GM23338 (cell line): Measurements from ENCODE around the gene CFAP47.

Experiments used
- CREB1 ChIP-seq: fragments of 250-450 bp; sonication (Bioruptor Pico); IDR thresholded peaks from 2 replicates; pipeline ENCODE4 v1.5.0; 2020; ENCODE audit warnings: low read depth, mild to moderate bottlenecking, moderate library complexity
- EZH2 ChIP-seq: fragments of 200-600 bp; sonication (generic); IDR thresholded peaks from one replicate; pipeline ENCODE4 v1.8.0; 2017; ENCODE audit warnings: antibody characterized with exemption, mild to moderate bottlenecking, low read depth; ENCODE audit not compliant: unreplicated experiment
- EZH2phosphoT487 ChIP-seq: fragments of 200-600 bp; sonication (generic); IDR thresholded peaks from one replicate; pipeline ENCODE4 v1.8.1; 2018; ENCODE audit warnings: antibody characterized with exemption; ENCODE audit not compliant: unreplicated experiment
- NANOG ChIP-seq: IDR thresholded peaks from 2 replicates; pipeline ENCODE4 v1.6.1; 2016; ENCODE audit warnings: antibody characterized with exemption, borderline replicate concordance
- POLR2AphosphoS5 ChIP-seq: IDR thresholded peaks from 2 replicates; pipeline ENCODE4 v1.6.1; 2016; ENCODE audit warnings: antibody characterized with exemption, low read depth
- STAT1 ChIP-seq: IDR thresholded peaks from one replicate; pipeline ENCODE4 v1.6.1; 2016; ENCODE audit warnings: antibody characterized with exemption; ENCODE audit not compliant: unreplicated experiment
- TF ChIP-seq, protein P1 (sequence below): IDR thresholded peaks from 2 replicates; pipeline ENCODE4 v1.6.1; 2016; ENCODE audit warnings: antibody characterized with exemption
- TF ChIP-seq, protein P2 (sequence below), 2 experiments: fragments of 200-600 bp in 1 of 2; sonication (generic) in 1 of 2; conservative IDR thresholded peaks; 2 replicates each; pipeline versions ENCODE4 v1.5.1 to v1.6.1; 2016 to 2017; ENCODE audit warnings: antibody characterized with exemption in 2 of 2, low read depth in 2 of 2, mild to moderate bottlenecking in 2 of 2, moderate library complexity in 1 of 2
- TF ChIP-seq, protein P3 (sequence below): IDR thresholded peaks from one replicate; pipeline ENCODE4 v1.6.1; 2018; ENCODE audit warnings: antibody characterized with exemption; ENCODE audit not compliant: unreplicated experiment

DNA sequence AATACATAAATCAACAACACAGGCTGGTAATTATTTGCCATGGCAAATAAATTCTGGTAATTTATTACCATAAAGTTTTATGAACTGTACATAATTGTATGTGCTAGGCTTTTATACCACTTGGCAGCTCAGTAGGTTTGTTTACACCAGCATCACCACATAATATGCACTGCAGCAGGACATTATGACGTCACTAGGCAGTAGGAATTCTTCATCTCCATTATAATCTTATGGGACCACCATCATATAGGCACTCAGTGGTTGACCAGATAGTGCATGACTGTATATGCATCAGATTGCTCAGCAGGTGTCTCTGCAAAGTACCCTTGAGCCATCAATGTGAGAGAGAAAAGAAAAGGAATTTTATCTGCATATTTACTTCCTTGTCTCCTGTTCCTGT, 295.4 kb downstream of the CFAP47 start:
- TF ChIP-seq EZH2phosphoT487 (no peak), POLR2AphosphoS5 (no peak), STAT1 (no peak), EZH2 (no peak), CREB1 (no peak), NANOG (no peak)
- TF ChIP-seq, protein P1, sequence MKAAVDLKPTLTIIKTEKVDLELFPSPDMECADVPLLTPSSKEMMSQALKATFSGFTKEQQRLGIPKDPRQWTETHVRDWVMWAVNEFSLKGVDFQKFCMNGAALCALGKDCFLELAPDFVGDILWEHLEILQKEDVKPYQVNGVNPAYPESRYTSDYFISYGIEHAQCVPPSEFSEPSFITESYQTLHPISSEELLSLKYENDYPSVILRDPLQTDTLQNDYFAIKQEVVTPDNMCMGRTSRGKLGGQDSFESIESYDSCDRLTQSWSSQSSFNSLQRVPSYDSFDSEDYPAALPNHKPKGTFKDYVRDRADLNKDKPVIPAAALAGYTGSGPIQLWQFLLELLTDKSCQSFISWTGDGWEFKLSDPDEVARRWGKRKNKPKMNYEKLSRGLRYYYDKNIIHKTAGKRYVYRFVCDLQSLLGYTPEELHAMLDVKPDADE = no peak
- TF ChIP-seq, protein P2, sequence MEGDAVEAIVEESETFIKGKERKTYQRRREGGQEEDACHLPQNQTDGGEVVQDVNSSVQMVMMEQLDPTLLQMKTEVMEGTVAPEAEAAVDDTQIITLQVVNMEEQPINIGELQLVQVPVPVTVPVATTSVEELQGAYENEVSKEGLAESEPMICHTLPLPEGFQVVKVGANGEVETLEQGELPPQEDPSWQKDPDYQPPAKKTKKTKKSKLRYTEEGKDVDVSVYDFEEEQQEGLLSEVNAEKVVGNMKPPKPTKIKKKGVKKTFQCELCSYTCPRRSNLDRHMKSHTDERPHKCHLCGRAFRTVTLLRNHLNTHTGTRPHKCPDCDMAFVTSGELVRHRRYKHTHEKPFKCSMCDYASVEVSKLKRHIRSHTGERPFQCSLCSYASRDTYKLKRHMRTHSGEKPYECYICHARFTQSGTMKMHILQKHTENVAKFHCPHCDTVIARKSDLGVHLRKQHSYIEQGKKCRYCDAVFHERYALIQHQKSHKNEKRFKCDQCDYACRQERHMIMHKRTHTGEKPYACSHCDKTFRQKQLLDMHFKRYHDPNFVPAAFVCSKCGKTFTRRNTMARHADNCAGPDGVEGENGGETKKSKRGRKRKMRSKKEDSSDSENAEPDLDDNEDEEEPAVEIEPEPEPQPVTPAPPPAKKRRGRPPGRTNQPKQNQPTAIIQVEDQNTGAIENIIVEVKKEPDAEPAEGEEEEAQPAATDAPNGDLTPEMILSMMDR (conservative IDR thresholded peaks at IDR 0.05; ENCODE audit: low read depth in 2 of 2) = no peak
- TF ChIP-seq, protein P3, sequence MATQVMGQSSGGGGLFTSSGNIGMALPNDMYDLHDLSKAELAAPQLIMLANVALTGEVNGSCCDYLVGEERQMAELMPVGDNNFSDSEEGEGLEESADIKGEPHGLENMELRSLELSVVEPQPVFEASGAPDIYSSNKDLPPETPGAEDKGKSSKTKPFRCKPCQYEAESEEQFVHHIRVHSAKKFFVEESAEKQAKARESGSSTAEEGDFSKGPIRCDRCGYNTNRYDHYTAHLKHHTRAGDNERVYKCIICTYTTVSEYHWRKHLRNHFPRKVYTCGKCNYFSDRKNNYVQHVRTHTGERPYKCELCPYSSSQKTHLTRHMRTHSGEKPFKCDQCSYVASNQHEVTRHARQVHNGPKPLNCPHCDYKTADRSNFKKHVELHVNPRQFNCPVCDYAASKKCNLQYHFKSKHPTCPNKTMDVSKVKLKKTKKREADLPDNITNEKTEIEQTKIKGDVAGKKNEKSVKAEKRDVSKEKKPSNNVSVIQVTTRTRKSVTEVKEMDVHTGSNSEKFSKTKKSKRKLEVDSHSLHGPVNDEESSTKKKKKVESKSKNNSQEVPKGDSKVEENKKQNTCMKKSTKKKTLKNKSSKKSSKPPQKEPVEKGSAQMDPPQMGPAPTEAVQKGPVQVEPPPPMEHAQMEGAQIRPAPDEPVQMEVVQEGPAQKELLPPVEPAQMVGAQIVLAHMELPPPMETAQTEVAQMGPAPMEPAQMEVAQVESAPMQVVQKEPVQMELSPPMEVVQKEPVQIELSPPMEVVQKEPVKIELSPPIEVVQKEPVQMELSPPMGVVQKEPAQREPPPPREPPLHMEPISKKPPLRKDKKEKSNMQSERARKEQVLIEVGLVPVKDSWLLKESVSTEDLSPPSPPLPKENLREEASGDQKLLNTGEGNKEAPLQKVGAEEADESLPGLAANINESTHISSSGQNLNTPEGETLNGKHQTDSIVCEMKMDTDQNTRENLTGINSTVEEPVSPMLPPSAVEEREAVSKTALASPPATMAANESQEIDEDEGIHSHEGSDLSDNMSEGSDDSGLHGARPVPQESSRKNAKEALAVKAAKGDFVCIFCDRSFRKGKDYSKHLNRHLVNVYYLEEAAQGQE = no peak
